ENCODE results near the gene RIMS4. TPM values are rescaled to one million over a fixed set of nuclear protein-coding genes. Genes with fewer than 3 reads are reported as not detected.
A peak's percentile ranks its signal among the peaks of the same experiment; 100 is the strongest.

RIMS4 gene
- total and polyA plus RNA-seq, 2 of the 13 experiments (the other 11 are each of a cell fraction or from before 2014, with no cell fraction given), result 0.01 to 0.07 TPM

DNA sequence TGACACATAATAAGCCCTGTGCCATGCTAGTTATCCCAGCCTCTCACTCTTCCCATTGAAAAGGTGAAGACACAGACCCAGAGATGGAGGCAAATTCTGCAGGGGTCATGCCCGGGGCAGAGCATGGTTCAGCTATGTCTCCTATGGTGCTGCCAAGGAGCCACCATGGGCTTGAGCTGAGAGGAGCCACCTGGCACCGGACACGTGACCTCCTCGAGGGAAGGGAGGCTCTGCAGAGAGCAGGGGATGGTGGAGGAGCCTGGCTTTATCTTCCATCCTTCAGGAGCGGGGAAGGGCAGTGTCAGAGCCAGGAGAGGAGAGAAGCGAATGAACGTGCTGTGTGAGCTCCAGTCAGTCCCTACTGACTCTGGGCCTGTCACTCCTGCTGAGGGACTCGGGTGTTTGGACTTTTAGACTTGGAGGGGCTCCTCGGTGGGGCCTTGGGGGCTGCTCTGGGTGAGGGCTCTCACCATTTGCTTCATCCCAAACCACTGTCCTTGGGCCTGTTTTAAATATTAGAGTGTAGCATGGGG lies 106.3 kb downstream of the RIMS4 start:
- no peak overlapping the region for H3K4me3 ChIP-seq (replicated peaks in 1 of 3; ENCODE audit: insufficient read depth in 1 of 3, low read depth in 2 of 3, low read length in 3 of 3)
- intact Hi-C loops (cut with micrococcal nuclease; ENCODE audit: unreplicated experiment) (no loop called here), in situ Hi-C loops (cut with HindIII; ENCODE audit: extremely low pct_ligation_motif_present, low pct_unique_long_range_greater_than_20kb) (no loop called here)
- H3K4me1 ChIP-seq (ENCODE audit: insufficient read depth, low read length), result peaks cover 8% of the 10 kb centered on the region; the same call in 1 of the 2 replicates
- no peaks in the 10 kb centered on the region for H4K20me1 ChIP-seq (ENCODE audit: insufficient read depth, low read length)
- POLR2A ChIA-PET, result no interaction called here
- H3K79me2 ChIP-seq (ENCODE audit: insufficient read depth, low read length), result no peaks in the 10 kb centered on the region
- no peak overlapping the region for H3K27ac ChIP-seq (ENCODE audit: extremely low read length, insufficient read depth, low read length)
- H3K9ac ChIP-seq (ENCODE audit: insufficient read depth, low read depth, low read length), result no peak overlapping the region
- no peak overlapping the region for H3K4me2 ChIP-seq (ENCODE audit: low read depth, low read length)
- no peak for ATAC-seq
- BruUV-seq (replicated peaks), result no TSS peak
- H3K36me3 ChIP-seq (replicated peaks in 1 of 2; ENCODE audit: control insufficient read depth in 1 of 2, insufficient read depth in 2 of 2, low read length in 2 of 2), result no peaks in the 10 kb centered on the region
- FAIRE-seq, result no peak
- no peak overlapping the region for H2AFZ ChIP-seq (ENCODE audit: low read length)
- 18% methylated on average over 9 of the region's 9 CpGs for WGBS (ENCODE audit: low lambda C conversion rate)
- no peaks in the 10 kb centered on the region for H3K9me3 ChIP-seq (ENCODE audit: low read length)
- no peak for TF ChIP-seq FOXJ3 (CRISPR knock-in tag; IDR thresholded peaks at IDR 0.05; ENCODE audit: borderline replicate concordance)
- TF ChIP-seq, protein P1, sequence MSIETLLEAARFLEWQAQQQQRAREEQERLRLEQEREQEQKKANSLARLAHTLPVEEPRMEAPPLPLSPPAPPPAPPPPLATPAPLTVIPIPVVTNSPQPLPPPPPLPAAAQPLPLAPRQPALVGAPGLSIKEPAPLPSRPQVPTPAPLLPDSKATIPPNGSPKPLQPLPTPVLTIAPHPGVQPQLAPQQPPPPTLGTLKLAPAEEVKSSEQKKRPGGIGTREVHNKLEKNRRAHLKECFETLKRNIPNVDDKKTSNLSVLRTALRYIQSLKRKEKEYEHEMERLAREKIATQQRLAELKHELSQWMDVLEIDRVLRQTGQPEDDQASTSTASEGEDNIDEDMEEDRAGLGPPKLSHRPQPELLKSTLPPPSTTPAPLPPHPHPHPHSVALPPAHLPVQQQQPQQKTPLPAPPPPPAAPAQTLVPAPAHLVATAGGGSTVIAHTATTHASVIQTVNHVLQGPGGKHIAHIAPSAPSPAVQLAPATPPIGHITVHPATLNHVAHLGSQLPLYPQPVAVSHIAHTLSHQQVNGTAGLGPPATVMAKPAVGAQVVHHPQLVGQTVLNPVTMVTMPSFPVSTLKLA (IDR thresholded peaks at IDR 0.05), result 0 out of 2 replicates have a peak, but pooled peaks have one; percentile 22
- peak; percentile 5; the same call in 1 of the 2 replicates for TF ChIP-seq RAD51 (IDR thresholded peaks at IDR 0.05; ENCODE audit: borderline replicate concordance)
- TF ChIP-seq, protein P2, sequence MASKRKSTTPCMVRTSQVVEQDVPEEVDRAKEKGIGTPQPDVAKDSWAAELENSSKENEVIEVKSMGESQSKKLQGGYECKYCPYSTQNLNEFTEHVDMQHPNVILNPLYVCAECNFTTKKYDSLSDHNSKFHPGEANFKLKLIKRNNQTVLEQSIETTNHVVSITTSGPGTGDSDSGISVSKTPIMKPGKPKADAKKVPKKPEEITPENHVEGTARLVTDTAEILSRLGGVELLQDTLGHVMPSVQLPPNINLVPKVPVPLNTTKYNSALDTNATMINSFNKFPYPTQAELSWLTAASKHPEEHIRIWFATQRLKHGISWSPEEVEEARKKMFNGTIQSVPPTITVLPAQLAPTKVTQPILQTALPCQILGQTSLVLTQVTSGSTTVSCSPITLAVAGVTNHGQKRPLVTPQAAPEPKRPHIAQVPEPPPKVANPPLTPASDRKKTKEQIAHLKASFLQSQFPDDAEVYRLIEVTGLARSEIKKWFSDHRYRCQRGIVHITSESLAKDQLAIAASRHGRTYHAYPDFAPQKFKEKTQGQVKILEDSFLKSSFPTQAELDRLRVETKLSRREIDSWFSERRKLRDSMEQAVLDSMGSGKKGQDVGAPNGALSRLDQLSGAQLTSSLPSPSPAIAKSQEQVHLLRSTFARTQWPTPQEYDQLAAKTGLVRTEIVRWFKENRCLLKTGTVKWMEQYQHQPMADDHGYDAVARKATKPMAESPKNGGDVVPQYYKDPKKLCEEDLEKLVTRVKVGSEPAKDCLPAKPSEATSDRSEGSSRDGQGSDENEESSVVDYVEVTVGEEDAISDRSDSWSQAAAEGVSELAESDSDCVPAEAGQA (IDR thresholded peaks at IDR 0.05; ENCODE audit: low read depth), result no peak
- TF ChIP-seq, protein P2 (CRISPR knock-in tag; IDR thresholded peaks at IDR 0.05; ENCODE audit: borderline replicate concordance), result no peak
- CTCF ChIA-PET (ENCODE audit: low intra/inter-chr PET ratio, low total read pairs), result no interaction called here
- no peak for DNase-seq (ENCODE audit: low spot score)
- H3K27me3 ChIP-seq (ENCODE audit: control insufficient read depth in 1 of 2, insufficient read depth in 2 of 2, low read length in 2 of 2), result peaks cover 6 to 32% of the 10 kb centered on the region in 2 experiments; a peak in 3 of 5 replicates
